CD1c-positive myeloid dendritic cell (primary cell): Measurements from ENCODE around the gene RBM8A.
A peak's percentile ranks its signal among the peaks of the same experiment; 100 is the strongest.

Source experiments
- DNase-seq: peaks from one replicate; pipeline ENCODE4 v3.0.0-alpha.2; 2016; ENCODE audit errors: extremely low spot score

The RBM8A gene

DNA sequence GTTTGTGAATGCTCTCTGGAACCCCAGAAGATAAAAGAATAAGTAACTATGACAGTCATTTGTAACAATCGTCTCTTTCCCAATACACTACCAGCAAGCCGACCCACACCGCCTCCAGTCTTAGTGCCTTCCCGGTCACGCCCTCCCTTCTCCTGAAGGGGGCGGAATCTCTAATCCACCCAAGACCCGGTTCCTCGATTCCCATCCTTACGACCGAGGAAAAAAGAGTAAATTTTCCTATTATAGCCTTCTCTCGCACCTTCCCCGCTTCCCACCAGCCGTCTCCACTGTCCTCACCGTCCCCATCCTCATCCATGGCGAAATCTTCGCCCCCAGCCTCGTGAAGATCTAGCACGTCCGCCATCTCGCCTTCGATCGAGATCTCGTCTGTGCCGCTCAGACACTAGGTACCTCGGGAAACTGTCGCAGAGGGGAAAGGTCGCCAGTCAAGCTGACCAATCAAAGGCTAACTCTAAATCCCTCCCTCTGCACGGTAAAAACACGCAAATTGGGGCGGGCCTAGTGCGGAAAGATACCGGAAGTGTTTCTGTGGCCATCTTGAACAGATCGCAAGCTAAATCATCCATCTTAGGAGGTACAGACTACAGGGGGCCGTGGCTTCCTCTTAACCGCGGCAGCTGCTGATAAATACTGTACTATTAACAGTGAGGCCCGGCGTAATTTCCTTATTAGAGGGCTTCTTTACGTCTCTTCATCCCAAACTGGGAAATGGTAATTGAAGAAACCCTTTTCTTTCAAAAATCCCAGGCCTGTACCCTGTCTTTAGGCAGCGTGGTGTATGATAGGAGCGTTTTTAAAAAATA is at the start of gene RBM8A:
Gene RBM8A, minus strand, starts transcription at position 422 of the 824 bp plus-strand sequence. Its CDS starts 58 bp downstream, at position 364.
- DNase-seq, result peak; percentile 99

DNA sequence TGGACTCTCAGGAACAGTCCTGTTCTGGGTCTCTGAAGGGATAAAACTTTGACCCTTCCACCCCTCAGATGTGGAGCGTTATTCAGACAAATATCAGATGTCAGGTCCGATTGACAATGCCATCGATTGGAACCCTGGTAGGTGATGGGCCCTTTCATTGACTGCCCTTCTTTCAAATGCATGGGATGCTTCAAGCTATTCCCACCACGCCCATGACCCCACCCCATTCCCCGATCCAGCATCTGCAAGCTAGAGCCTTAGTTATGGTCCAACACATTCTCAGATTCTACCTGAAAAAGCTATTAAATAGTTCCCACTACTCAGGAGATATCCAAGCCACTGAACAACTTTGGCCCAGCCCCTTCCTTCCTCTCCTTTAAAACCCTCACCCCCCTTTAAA is 49.7 kb upstream of the RBM8A start:
- no peak for DNase-seq

DNA sequence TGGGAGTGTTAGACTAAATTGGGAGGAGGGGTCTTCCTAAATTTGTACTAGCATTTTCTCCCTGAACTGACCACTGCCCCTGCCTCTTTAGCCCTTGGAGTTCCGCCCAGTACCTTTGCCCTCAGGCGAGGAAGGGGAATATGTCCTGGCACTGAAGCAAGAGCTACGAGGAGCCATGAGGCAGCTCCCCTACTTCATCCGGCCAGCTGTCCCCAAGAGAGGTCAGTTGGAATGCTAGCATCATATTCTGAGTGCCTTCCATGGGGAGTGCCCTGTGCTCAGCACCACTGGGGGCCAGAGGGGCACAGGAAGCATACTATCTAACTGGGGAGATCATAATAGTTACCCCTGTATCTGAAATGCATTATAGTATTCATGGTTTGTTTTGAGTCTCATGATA is 47.9 kb upstream of the RBM8A start:
- no peak for DNase-seq

DNA sequence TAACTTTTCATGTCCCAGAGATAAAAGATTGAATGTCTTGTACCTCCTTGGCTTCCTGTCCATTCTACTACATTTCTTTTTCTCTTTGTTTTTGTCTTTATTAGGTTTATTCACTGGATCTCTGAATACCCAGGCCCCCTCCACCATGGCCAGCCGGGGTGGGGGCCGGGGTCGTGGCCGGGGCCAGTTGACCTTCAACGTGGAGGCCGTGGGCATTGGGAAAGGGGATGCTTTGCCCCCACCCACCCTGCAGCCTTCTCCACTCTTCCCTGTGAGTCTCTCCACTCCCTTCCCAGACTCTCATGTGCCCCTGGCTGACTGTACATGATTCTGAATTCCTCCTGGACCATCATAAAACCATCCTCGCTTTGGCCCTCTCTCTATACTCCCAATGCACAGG is 47.4 kb upstream of the RBM8A start:
- no peak for DNase-seq

DNA sequence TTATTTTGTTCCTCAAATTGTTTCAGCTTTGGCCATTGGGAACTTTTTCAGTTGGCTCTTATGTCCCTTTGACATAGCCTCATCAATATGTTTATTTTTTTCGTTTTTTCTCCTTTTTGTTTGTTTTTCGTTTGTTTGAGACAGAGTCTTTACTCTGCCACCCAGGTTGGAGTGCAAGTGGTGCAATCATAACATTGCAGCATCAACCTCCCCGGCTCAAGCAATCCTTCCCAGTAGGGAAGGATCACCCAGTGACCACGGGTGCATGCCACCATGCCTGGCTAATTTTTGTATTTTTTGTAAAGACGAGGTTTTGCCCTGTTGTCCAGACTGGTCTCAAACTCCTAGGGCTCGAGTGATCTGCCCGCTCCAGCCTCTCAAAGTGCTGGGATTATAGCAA is 45.3 kb upstream of the RBM8A start:
- no peak for DNase-seq

DNA sequence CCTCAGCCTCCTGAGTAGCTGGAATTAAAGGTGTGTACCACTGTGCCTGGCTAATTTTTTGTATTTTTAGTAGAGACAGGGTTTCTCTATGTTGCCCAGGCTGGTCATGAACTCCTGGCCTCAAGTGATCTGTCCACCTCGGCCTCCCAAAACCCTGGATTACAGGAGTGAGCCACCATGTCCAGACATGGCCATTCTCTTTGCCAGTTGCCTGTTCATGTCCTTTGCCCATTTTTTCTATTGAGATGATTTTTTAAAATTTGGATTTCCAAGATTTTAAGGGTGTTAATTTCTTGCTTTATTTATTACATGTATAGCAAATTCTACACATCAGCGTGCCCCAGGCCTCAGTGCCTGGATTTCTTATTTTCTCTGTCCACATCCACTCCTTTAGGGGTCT is 40.0 kb upstream of the RBM8A start:
- DNase-seq, result no peak

DNA sequence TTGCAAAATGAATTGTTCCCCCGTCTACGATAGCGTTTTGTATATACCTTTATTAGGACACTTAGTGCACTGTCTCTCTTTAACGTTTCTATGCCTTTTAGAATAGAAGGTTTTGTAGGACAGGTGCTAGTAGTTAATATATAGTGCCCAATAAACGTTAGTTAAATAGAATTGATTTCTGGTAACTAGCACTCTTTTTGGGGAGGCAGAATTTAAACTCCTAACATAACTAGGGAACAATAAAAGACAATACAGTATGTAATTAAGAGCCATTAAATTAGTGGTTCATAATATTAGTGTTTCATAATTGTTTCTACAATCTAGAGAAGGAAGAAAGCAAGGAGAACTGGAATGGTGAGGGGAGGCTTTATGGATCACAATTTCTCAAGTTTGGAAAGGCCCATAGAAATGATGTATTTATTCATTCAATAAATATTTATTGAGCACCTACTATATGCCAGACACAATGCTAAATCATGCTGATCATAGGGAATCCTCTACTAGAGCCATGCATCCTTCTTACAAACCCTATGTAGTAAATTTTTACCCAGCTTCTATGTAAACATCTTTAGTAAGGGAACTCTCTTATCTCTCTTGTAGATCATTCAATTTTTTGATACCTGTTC is 37.9 kb upstream of the RBM8A start:
- DNase-seq, result no peak

DNA sequence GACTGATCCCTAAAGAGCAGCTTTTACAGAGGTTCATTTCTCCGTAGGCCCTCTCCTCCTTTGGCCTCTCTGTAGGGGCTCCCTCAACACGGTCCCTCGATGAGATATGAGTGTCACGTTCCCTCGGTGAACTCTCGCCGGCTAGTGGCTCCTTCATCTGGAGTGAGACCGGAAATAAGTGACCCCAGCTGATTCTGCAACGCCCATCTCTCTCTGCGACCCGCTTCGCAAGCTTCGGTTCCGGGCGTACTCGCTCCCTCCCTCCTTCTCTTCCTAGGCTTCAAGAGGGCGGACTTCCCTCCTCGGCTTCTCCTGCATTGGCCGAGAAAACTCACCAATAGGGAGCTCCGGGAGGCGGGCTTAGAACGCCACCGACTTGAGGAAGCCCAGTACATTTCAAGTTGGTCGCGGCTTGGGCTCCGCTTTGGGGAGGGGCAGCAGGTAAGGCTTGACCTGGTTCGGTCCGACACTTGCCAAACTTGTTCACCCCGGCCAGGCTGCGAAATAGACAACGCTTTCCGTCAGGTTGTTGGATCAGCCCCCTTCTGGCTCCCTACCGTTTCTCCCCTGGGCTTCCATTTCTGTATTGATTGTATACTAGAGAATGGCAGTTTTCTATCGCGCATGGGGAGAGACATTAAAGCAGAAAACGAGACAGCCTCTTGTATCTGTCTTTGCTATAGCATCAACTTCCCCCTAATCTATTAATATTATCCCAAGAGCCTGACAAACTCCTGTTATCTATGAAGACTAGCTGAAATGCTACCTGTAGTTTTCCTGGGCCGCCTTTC is 37.2 kb upstream of the RBM8A start, which contains the start of the genes ANKRD34A and POLR3GL:
Gene ANKRD34A, minus strand, starts transcription at position 248 of the 791 bp plus-strand sequence. CDS start 2,816 bp downstream, outside the sequence.
Gene POLR3GL, plus strand, starts transcription at position 363 of the 791 bp plus-strand sequence. CDS start 10,176 bp downstream, outside the sequence.
- peak; percentile 96 for DNase-seq

DNA sequence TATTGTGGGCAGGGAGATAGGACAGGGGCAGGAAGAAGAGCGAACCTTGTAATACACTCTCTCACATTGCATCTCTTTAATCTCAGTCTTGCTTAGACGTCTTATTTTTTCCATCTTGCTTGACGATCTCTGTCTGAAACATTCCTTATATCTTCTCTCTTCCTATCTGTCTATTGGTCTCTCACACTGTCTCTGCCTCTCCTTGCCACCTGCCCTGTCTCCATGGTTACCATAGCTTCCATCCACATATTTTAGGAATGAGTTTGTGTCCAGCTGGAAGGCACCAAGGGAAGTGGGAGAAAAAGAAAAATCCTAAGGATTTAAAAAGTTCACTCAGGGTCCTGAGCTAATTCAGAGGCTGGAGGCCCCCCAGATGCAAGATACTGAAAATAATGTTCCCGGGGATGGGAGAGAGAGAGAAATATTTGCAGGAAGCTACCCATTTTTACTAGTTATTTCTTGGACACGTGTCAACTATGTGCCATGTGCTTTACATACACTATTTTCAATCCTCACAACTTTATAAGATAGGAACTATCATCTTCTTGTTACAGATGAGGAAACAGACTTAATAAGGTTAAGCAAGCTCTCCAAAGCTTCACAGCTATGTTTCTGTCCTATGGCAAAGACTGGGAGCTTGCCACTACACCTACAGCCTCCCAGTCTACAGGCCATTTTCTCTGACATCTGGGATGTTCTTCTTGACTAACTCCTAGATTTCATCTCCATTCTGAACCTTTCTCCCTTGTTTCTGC is 36.2 kb upstream of the RBM8A start:
- no peak for DNase-seq

DNA sequence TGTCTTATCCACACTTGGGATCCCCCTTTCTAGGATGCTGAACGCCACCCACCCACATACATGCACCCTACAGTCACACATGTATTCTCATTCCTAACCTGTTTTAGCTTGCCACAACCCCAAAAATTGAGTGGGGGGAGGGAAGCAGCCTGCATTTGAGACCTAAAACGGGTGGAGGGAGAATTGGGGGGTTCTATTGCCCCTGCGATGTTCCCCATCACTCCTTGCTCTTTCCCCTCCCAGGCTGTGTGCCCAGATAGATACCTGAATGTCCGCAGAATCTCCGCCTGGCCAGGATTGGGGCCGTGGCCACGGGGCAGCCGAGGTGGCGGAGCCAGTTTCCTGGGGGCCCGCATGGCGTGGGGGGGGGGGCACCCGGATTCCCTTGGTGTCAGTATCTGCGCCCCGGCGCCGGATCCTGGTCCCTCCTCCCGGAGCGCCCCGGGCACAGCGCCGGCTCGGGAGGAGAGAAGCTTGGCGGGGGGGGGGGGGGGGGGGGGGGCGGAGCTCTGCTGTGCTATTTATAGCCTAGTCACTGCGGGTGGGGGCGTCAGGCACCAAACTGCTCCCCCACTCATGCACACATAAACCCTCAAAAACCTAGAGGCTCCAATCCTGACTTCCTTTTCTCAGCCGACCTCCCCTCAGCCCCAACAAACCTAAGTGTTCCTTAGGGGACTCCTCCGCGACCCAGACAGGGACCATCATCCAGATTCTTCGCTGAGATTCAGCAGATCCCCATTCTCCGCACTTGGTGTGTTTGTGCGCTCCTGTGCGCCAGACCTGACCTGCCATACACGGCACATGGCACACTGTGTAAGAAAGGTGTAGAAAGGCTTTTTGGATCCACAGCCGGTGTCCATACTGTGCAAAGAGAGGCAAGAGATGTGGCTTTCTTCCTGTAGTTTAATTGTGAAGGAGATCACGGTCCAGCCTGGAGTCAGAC is 35.1 kb upstream of the RBM8A start:
- DNase-seq, result peak; percentile 30

DNA sequence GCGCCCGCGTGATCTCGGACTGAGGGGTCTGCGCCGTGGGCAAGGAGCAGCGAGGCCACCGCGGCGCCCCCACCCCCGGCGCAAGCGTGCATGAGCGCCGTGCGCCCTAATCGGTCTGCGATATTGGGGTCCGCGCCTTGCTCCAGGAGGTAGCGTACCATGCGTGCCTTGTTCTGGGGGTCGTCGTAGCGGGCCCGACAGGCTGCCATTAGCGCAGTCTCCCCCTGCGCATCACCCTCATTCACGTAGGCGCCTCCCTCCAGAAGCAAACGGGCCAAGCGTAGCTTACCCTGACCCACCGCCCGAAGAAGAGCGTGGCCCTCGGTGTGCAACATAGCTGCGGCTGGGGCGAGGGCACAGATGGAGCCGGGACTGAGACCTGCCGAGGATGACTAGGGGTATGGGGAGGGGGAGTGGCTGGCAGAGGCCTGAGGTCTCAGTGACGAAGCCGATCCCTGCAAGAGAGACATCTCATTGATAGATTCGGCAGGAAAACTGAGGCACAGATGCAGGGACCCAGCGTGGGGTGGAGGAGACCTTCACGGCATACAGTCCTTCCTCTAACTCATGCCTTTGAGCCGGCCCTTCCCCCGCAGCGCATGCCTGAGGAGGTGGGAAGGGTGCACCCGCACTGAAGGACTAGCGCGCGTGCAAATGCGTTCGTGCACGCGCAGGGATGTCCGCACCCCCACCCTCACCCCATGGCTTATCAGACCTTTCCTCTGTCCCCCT is 34.3 kb upstream of the RBM8A start:
- peak; percentile 44 for DNase-seq

DNA sequence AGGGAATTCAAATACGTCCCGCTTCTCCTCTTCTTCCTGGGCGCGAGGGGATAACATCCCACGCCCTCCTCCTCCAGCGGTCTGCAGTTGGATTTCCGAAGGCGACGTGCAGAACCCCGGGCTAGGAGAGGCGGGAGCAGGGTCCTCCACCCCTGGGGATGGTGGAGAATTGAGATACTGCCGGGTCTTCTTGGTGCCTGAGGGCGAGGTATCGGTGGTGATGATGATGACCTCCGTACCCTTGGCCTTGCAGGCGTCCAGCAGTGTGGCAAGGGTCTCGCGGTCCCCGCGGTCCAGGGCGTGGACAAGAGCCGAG is 33.8 kb upstream of the RBM8A start:
- DNase-seq, result no peak

DNA sequence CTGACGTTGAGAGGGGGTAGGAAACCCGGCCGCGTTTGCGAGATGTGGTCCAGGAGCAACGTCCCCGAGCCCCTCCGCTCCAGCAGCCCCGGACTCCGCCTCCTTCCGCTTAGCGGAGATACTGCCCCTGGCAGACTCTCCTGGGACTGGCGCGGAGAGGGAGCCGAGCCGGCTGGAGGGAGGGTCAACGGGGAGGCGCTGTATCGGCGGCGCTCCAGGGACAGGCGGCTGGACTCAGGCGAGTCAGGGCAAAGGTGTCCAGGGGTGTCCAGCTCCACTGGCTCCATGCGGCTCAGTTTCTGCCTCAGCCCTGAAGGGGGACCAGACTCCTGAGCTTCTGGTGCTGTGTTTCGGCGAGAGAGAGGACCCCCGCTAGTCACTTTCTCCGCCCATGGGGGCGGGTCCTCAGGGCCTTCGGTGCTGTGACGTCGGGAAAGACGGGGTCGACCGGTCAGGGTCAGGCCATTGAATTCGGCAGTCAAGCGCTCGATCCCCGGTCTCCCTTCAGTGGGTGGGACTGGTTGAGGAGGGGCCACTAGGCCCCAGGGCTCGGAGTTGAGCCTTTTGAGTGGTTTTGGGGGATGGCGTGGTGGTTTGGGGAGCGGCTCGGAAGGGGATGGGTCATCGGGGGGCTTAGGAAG is 33.3 kb upstream of the RBM8A start:
- DNase-seq, result peak; percentile 67

DNA sequence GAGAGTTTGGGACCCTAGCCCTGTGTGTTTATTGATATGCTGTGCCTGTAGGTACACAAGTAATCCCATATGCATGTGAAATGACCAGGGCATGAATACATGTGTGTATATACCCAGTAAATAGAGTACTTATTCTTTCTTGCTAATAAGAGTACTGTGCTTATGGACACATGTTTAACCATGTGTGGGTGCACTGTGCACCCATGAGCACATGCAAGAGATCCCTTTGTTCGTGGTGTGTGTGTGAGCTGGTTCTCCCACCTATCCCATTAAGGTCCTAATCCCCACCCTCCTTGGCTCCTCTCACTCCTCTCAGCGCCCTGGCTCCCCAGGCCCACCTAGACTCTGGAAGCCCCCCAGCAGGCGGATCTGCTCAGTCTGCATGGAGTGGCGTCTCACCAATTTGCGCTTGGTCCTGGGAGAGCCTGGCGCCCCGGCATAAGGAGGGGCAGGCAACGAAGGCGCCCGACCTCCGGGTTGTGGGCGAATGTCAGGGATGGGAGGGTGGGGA is 32.7 kb upstream of the RBM8A start:
- DNase-seq, result no peak

DNA sequence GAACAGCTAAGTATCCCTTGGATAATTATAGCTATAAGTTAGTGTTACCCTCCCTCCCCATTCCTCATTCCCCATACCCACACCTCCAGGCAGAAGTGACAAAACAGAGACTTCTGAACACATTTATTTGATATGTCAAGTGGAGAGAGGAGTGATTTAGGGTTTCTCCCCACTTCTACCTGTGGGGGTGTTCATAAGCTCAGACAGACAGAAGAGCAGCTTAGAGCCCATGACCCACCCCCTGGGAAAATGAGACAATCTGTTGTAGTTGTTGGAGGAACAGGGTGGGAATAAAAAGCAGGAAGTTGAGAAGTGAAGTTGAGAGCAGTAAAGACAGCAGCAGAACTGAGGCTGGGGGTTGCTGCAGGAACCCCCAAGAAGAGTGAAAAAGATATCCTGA is 32.0 kb upstream of the RBM8A start:
- peak; percentile 19 for DNase-seq

DNA sequence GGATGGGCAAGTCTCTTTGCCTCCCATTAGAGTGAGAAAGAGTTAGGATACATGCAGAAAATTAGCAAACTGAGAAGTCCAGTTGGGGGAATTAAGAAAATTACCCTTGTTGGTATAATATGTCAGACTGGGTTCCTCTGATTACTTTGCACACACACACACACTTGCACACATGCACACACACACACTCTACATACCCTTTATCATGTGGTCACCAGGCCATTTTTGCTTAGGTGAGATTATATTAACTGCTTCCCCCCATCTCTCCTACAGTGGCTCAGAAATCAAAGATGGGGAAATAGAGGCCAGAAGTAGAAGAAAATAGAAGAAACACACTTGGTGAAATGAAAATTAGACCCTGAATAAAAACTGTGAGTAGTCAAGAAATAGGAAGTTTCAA is 31.4 kb upstream of the RBM8A start:
- no peak for DNase-seq

DNA sequence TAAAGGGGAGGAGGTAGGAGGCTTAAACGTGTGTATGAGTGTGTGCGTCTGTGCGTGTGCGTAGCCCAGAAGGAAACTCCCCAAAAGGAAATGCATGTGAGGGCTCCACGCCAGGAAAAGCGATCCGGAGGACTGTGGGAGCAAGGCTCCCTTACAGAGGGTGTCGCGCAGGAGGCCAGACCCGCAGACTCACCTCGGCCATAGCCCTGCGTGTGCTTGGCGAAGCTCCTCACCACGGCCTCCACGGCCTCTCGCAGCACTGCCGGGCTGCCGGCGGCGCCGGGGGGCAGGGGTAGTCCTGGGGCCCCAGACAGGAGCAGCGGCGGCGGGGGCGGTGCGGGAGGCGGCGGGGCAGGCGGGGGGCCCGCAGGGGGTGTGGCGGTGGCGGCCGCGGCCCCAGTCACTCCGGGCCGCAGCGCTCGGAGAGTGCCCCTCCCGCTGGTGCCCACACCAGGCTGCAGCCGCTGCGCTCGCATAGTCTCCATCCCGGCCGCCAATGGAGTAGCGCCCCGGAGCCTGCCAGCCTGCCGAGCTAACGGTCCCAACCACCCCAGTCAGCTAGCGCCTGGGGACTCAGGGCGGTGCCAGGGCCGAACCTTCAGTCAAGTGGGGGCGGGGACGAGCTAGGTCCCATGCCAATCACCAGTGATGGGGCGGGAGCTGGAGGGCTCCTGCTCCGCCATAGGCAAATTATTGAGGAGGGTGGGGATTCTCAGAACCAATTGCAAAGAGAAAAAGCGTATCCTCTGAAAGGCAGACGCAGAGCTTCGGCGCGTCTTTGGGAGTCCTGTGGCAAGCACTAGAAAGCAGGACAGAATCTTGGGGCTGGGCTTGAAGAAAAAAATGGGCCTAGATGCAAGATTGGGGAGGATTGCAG is 30.4 kb upstream of the RBM8A start, which contains the start of gene LIX1L:
Gene LIX1L, minus strand, starts transcription at position 575 of the 877 bp plus-strand sequence. Its CDS starts 90 bp downstream, at position 485.
- peak; percentile 98 for DNase-seq
